ENCODE measurements around the gene ZNF687.

DNA sequence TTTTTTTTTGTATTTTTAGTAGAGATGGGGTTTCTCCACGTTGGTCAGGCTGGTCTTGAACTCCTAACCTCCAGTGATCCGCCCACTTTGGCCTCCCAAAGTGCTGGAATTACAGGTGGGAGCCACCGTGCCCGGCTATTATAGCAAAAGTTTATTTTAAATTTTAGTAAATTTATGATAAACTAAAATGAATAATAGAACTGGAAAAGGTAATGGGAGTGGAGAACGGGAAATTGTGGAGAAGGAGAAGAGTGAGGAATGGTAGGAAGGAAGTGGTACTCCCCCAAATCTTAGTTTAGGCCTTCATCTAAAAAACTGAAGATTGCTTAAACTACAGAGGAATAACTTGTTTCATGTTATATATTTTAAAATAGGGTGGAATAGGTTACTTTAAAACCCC lies 52.7 kb downstream of the ZNF687 start:
- TF ChIP-seq, protein P1, sequence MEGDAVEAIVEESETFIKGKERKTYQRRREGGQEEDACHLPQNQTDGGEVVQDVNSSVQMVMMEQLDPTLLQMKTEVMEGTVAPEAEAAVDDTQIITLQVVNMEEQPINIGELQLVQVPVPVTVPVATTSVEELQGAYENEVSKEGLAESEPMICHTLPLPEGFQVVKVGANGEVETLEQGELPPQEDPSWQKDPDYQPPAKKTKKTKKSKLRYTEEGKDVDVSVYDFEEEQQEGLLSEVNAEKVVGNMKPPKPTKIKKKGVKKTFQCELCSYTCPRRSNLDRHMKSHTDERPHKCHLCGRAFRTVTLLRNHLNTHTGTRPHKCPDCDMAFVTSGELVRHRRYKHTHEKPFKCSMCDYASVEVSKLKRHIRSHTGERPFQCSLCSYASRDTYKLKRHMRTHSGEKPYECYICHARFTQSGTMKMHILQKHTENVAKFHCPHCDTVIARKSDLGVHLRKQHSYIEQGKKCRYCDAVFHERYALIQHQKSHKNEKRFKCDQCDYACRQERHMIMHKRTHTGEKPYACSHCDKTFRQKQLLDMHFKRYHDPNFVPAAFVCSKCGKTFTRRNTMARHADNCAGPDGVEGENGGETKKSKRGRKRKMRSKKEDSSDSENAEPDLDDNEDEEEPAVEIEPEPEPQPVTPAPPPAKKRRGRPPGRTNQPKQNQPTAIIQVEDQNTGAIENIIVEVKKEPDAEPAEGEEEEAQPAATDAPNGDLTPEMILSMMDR (conservative IDR thresholded peaks at IDR 0.05; ENCODE audit: low read depth, low read length) = no peak
- no peak for TF ChIP-seq MXI1 (IDR thresholded peaks at IDR 0.05; ENCODE audit: borderline replicate concordance, low read depth, low read length)
- TF ChIP-seq, protein P2, sequence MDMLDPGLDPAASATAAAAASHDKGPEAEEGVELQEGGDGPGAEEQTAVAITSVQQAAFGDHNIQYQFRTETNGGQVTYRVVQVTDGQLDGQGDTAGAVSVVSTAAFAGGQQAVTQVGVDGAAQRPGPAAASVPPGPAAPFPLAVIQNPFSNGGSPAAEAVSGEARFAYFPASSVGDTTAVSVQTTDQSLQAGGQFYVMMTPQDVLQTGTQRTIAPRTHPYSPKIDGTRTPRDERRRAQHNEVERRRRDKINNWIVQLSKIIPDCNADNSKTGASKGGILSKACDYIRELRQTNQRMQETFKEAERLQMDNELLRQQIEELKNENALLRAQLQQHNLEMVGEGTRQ (IDR thresholded peaks at IDR 0.05; ENCODE audit: low read depth, low read length) = no peak
- TF ChIP-seq FOS (IDR thresholded peaks at IDR 0.05; ENCODE audit: low read depth, low read length) = no peak
- TF ChIP-seq BHLHE40 (IDR thresholded peaks at IDR 0.05; ENCODE audit: low read depth, low read length) = no peak
- TF ChIP-seq CEBPB (IDR thresholded peaks at IDR 0.05; ENCODE audit: low read depth, low read length) = no peak
- TF ChIP-seq POLR2A (IDR thresholded peaks at IDR 0.05; ENCODE audit: low read depth, low read length) = no peak
- TF ChIP-seq RAD21 (IDR thresholded peaks at IDR 0.05; ENCODE audit: low read length) = no peak
- no peak for TF ChIP-seq RCOR1 (IDR thresholded peaks at IDR 0.05; ENCODE audit: insufficient replicate concordance, low read length)
- no peak for TF ChIP-seq SMC3 (IDR thresholded peaks at IDR 0.05; ENCODE audit: low read depth, low read length)

Data from IMR-90 (cell line).